ENCODE data around the gene RGS9. TPM values are rescaled to one million over a fixed set of nuclear protein-coding genes. Genes with fewer than 3 reads are reported as not detected.

The RGS9 gene
- total and polyA plus RNA-seq, 10 donors, result 5.5 to 9.6 (median 7.4) TPM

DNA sequence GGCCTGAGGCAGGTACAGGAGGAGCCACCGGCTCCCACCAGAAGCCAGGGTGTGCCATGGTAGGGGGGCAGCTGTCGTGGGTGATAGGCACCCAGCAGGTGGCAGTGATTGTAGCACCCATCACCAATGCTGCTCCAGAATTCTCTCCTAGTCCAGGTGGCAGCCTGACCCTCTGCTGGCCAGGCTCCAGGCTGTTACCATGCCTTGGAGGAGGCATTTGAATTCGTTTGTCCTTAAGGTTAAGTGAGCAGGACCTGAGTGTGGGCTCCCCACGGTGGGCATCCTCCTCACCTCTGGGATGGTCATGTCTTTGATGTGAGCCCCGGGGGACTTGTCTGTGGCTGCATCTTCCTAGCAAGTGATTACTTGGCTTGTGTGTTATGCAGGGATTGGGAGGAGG, 59.4 kb downstream of the RGS9 start:
- 72 to 89% (median 83%) methylated on average over 4 to 5 of the region's 5 CpGs for WGBS, 5 donors
- Histone ChIP-seq H3K27ac (no peak overlapping the region), H3K9me3 (no peaks in the 10 kb centered on the region), H3K4me3 (no peak overlapping the region), H3K36me3 (no peaks in the 10 kb centered on the region), H3K4me1 (peaks cover 0 to 6% (median 0%) of the 10 kb centered on the region in 6 donors), H3K27me3 (replicated peaks in 1 of 7) (no peaks in the 10 kb centered on the region)
- intact Hi-C loops (cut with DNase I; ENCODE audit: low total_unique reads), result no loop called here
- TF ChIP-seq POLR2A (IDR thresholded peaks at IDR 0.05) (no peak), POLR2AphosphoS5 (IDR thresholded peaks at IDR 0.05) (no peak)
- TF ChIP-seq, protein P1, sequence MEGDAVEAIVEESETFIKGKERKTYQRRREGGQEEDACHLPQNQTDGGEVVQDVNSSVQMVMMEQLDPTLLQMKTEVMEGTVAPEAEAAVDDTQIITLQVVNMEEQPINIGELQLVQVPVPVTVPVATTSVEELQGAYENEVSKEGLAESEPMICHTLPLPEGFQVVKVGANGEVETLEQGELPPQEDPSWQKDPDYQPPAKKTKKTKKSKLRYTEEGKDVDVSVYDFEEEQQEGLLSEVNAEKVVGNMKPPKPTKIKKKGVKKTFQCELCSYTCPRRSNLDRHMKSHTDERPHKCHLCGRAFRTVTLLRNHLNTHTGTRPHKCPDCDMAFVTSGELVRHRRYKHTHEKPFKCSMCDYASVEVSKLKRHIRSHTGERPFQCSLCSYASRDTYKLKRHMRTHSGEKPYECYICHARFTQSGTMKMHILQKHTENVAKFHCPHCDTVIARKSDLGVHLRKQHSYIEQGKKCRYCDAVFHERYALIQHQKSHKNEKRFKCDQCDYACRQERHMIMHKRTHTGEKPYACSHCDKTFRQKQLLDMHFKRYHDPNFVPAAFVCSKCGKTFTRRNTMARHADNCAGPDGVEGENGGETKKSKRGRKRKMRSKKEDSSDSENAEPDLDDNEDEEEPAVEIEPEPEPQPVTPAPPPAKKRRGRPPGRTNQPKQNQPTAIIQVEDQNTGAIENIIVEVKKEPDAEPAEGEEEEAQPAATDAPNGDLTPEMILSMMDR (IDR thresholded peaks at IDR 0.05 in 8 of 11, conservative IDR thresholded peaks at IDR 0.05 in 3 of 11), result no peak
- DNase-seq, result no peak

GRCh38 chr17:65197201-65197600, 60.0 kb downstream of the RGS9 start:
- intact Hi-C loops (cut with DNase I; ENCODE audit: low total_unique reads), result no loop called here
- Histone ChIP-seq H3K36me3 (no peaks in the 10 kb centered on the region), H3K4me3 (no peak overlapping the region), H3K9me3 (no peaks in the 10 kb centered on the region), H3K27ac (no peak overlapping the region), H3K27me3 (replicated peaks in 1 of 7) (no peaks in the 10 kb centered on the region), H3K4me1 (peaks cover 0 to 6% (median 0%) of the 10 kb centered on the region in 6 donors)
- TF ChIP-seq POLR2AphosphoS5 (IDR thresholded peaks at IDR 0.05), result no peak
- 77 to 90% (median 79%) methylated on average over 5 of the region's 5 CpGs for WGBS, 5 donors
- no peak for DNase-seq

DNA sequence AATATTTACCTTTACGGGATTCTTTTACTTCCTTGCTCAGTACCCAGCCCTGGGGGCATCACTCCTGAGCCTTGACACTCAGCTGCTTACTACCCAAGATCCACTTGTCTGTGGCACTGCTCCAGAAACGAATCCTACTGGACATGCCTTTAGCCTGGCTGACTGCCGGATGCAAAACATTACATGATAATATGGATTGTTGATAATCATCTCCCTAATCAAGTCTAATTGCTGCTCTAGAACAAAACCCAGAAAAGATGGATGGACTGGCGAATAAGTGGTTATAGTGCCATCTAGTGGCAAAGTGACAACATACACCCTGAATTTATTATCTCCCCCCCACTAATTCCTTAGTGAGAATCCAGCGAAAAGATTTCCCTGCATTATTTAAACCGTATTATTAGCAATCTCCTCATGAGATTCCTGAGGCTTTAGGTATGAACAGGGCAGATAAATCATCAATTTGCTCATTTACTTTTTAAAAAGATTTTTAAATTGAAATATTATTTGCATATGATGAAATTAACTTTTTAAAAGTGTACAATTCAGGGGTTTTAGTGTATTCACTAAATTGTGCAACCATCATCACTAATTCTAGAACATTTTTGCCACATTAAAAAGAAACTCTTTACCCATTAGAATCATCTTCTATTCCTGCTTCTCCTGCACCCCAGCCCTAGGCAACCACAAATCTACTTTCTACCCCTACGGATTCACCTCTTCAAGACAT, 61.6 kb downstream of the RGS9 start:
- H3K4me3 ChIP-seq, result no peak overlapping the region
- H3K36me3 ChIP-seq, result no peaks in the 10 kb centered on the region
- WGBS, 5 donors, result 21 to 29% (median 24%) methylated on average over 7 of the region's 7 CpGs
- DNase-seq, result no peak
- H3K27ac ChIP-seq, result no peak overlapping the region
- TF ChIP-seq, protein P1 (IDR thresholded peaks at IDR 0.05 in 8 of 11, conservative IDR thresholded peaks at IDR 0.05 in 3 of 11), result peak; percentile 63 to 88 (median 78)
- TF ChIP-seq POLR2AphosphoS5 (IDR thresholded peaks at IDR 0.05) (no peak), POLR2A (IDR thresholded peaks at IDR 0.05) (no peak)
- peaks cover 0 to 6% (median 0%) of the 10 kb centered on the region in 6 donors for H3K4me1 ChIP-seq
- intact Hi-C loops (cut with DNase I; ENCODE audit: low total_unique reads), result no loop called here
- no peaks in the 10 kb centered on the region for H3K9me3 ChIP-seq
- no peaks in the 10 kb centered on the region for H3K27me3 ChIP-seq (replicated peaks in 1 of 7)

DNA sequence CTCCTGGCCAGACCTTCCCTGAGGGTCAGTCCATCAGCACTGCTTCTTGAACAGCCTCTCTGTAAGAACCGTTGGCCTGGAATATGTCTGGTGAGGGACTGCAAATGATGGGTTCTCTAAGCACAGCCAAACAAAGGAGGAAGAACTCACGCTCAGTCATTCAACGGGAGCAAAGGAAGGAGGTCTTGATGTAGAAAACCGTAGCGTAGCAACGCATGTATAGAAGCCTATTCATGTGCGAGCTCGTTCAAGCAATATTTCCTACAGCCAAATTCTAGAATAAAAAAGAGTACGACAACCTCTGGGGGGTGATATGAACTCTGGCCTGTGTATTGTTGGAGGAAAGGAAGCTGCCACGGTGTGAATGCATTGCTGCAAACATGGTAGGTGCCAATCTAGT, 64.2 kb downstream of the RGS9 start:
- TF ChIP-seq, protein P1 (IDR thresholded peaks at IDR 0.05 in 8 of 11, conservative IDR thresholded peaks at IDR 0.05 in 3 of 11), result no peak
- TF ChIP-seq POLR2A (IDR thresholded peaks at IDR 0.05) (no peak), POLR2AphosphoS5 (IDR thresholded peaks at IDR 0.05) (no peak)
- Histone ChIP-seq H3K9me3 (no peaks in the 10 kb centered on the region), H3K4me3 (no peak overlapping the region), H3K27ac (no peak overlapping the region), H3K27me3 (replicated peaks in 1 of 7) (no peaks in the 10 kb centered on the region), H3K4me1 (peaks cover 0 to 6% (median 0%) of the 10 kb centered on the region in 6 donors), H3K36me3 (no peaks in the 10 kb centered on the region)
- intact Hi-C loops (cut with DNase I; ENCODE audit: low total_unique reads), result no loop called here
- no peak for DNase-seq
- WGBS, 5 donors, result 79 to 84% (median 82%) methylated on average over 10 of the region's 10 CpGs

Data from spleen (tissue), 11 donors.